LHCN-M2 (cell line): ENCODE results near the gene KLRF1. TPM values are rescaled to one million over a fixed set of nuclear protein-coding genes. Genes with fewer than 3 reads are reported as not detected.

Experiments used
- DNase-seq: peaks from one replicate; pipeline ENCODE4 v3.0.0-alpha.2; 2012; ENCODE audit warnings: low read depth
- total RNA-seq: library from RNA; depleted of rRNA; stranded (reverse); fragments of >200 nt; gene quantifications from 2 replicates; pipeline ENCODE4 v1.2.3, GENCODE V29; 2014

Gene KLRF1
- total RNA-seq, 1 experiment from 2014 or later: not detected

- no peak for DNase-seq
Observed at GRCh38 chr12:9808504-9808903, 18.8 kb upstream of the KLRF1 start.

- DNase-seq: no peak
Observed at GRCh38 chr12:9809338-9809737, 17.9 kb upstream of the KLRF1 start.

GRCh38 chr12:9809866-9810265, 17.4 kb upstream of the KLRF1 start:
- no peak for DNase-seq

- no peak for DNase-seq
Observed at GRCh38 chr12:9810671-9811070, 16.6 kb upstream of the KLRF1 start.

- no peak for DNase-seq
Observed at GRCh38 chr12:9811621-9812020, 15.7 kb upstream of the KLRF1 start.

- peak; percentile 29 for DNase-seq
Observed at GRCh38 chr12:9813821-9814798, 13.2 kb upstream of the KLRF1 start.

GRCh38 chr12:9820281-9820930, 6.9 kb upstream of the KLRF1 start:
- no peak for DNase-seq

GRCh38 chr12:9829483-9829882, 2.2 kb downstream of the KLRF1 start:
- no peak for DNase-seq

- peak; percentile 5 for DNase-seq
Observed at GRCh38 chr12:9829982-9830381, 2.7 kb downstream of the KLRF1 start.

GRCh38 chr12:9831720-9832119, 4.4 kb downstream of the KLRF1 start:
- DNase-seq: no peak

- peak; percentile 20 for DNase-seq
Observed at GRCh38 chr12:9843407-9843806, 16.1 kb downstream of the KLRF1 start.

GRCh38 chr12:9848899-9849298, 21.6 kb downstream of the KLRF1 start:
- DNase-seq: no peak

- no peak for DNase-seq
Observed at GRCh38 chr12:9851050-9851449, 23.8 kb downstream of the KLRF1 start.

GRCh38 chr12:9851927-9852326, 24.6 kb downstream of the KLRF1 start:
- no peak for DNase-seq

- no peak for DNase-seq
Observed at GRCh38 chr12:9856151-9856550, 28.9 kb downstream of the KLRF1 start.

- DNase-seq: no peak
Observed at GRCh38 chr12:9856894-9857293, 29.6 kb downstream of the KLRF1 start.

- DNase-seq: no peak
Observed at GRCh38 chr12:9858135-9858534, 30.9 kb downstream of the KLRF1 start.

GRCh38 chr12:9864913-9865675, 37.8 kb downstream of the KLRF1 start:
- DNase-seq: no peak

- peak; percentile 12 for DNase-seq
Observed at GRCh38 chr12:9866860-9867269, 39.6 kb downstream of the KLRF1 start.

GRCh38 chr12:9867531-9867930, 40.2 kb downstream of the KLRF1 start:
- no peak for DNase-seq

- DNase-seq: peak; percentile 29
Observed at GRCh38 chr12:9868311-9868801, 41.1 kb downstream of the KLRF1 start.

GRCh38 chr12:9868951-9869306, 41.6 kb downstream of the KLRF1 start:
- DNase-seq: no peak
